K562 (cell line): ENCODE results near the gene UNC5C. TPM values are rescaled to one million over a fixed set of nuclear protein-coding genes. Genes with fewer than 3 reads are reported as not detected.

ENCODE experiments used
- NFIC ChIP-seq: fragments of 450-650 bp; IDR thresholded peaks from 2 replicates; pipeline ENCODE4 v1.6.1; 2017; ENCODE audit warnings: mild to moderate bottlenecking, inconsistent platforms
- PHB ChIP-seq: fragments of 250-450 bp; sonication (Bioruptor Pico); IDR thresholded peaks from 2 replicates; pipeline ENCODE4 v1.5.0; 2021
- SIN3B ChIP-seq: fragments of 450-650 bp; IDR thresholded peaks from 2 replicates; pipeline ENCODE4 v1.6.1; 2017; ENCODE audit warnings: low read depth, mild to moderate bottlenecking, moderate library complexity
- polyA plus RNA-seq, 8 experiments: library from polyadenylated mRNA; depleted of rRNA in 4 of 8; stranded (reverse) in 5 of 8; unstranded in 3 of 8; fragments of >200 nt; fragmentation: Nextera tagmentation in 2 of 8; fragmentation: Illumina TruSeq in 1 of 8; extraction: Ambion mirVana in 2 of 8; extraction: Trizol in 1 of 8; gene quantifications; 2 replicates each; pipeline versions ENCODE4 v1.2.1 to v1.2.3, GENCODE V29; 2011 to 2014; ENCODE audit warnings: inconsistent platforms in 1 of 8, missing spikeins in 1 of 8
- total RNA-seq, 7 experiments: library from RNA; depleted of rRNA in 6 of 7; stranded (reverse); fragments of >200 nt in 6 of 7; fragmentation: Illumina TruSeq in 2 of 7; extraction: Trizol in 2 of 7; gene quantifications; 2 replicates each; pipeline versions ENCODE4 v1.2.1 to v1.2.3, GENCODE V29; 2011 to 2021; ENCODE audit warnings: low replicate concordance in 1 of 7
- TF ChIP-seq, protein P1 (sequence below), 2 experiments: fragments of 450-650 bp; formaldehyde crosslinking in 1 of 2; IDR thresholded peaks; 2 replicates each; pipeline versions ENCODE4 v1.4.0 to v1.6.1; 2014 to 2020; ENCODE audit warnings: mild to moderate bottlenecking in 2 of 2, borderline replicate concordance in 1 of 2, low read depth in 1 of 2
- TF ChIP-seq, protein P2 (sequence below), 3 experiments: IDR thresholded peaks in 2 of 3; conservative IDR thresholded peaks in 1 of 3; 2 replicates each; pipeline ENCODE4 v1.5.1; 2011 to 2012; ENCODE audit warnings: low read length in 3 of 3, mild to moderate bottlenecking in 3 of 3, control low read depth in 2 of 3, improper control_type of control experiment in 1 of 3, inconsistent platforms in 1 of 3, low read depth in 1 of 3, mixed read lengths in 1 of 3, moderate library complexity in 1 of 3; ENCODE audit not compliant: insufficient read depth in 2 of 3

UNC5C gene
- total and polyA plus RNA-seq, 9 of the 15 experiments (the other 6 are each of a cell fraction or from before 2014, with no cell fraction given) = under 0.01 to 0.10 (median 0.03) TPM; not detected in 1

DNA sequence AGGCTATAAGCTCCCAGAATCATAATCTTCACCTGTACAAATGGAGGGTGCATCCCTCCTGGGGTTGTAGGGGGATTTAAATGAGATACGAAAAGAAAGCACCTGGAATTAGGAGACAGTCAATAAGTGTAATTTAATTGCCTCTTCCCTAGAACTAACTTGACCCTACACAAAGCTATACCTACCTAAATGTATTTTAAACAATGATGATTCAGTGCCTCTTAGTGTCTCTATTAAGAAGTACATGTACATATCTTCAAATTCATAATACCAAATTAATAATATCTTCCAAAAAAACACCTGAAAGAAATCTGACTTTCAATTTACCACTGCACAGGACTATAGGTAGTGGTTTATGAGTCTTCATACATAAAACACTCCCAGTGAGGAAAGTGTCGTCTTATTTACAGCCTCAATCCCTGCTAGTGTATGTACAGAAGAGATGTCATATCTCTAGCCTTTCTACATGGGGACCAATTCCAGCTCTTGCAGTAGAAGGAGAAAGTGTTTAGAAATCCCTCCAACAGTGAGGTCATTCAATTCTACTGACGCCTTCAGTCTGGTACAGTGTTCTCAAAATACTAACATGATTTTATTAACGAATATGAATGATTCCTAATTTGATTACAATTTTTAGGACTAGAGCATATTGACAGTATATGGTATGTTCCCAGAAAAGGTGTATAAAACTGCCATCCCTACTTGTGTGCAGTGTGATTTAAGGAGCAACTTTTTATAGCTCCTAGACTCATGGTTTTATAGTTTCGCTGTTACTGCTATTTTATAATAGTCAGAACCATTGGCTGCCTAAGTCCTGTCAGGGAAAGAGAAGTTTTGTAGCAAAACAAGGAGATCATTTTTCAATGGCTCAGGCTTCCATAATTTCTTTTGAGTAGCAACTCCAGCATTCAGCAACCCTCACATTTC is 282.7 kb downstream of the UNC5C start (continued):
- TF ChIP-seq, protein P1, sequence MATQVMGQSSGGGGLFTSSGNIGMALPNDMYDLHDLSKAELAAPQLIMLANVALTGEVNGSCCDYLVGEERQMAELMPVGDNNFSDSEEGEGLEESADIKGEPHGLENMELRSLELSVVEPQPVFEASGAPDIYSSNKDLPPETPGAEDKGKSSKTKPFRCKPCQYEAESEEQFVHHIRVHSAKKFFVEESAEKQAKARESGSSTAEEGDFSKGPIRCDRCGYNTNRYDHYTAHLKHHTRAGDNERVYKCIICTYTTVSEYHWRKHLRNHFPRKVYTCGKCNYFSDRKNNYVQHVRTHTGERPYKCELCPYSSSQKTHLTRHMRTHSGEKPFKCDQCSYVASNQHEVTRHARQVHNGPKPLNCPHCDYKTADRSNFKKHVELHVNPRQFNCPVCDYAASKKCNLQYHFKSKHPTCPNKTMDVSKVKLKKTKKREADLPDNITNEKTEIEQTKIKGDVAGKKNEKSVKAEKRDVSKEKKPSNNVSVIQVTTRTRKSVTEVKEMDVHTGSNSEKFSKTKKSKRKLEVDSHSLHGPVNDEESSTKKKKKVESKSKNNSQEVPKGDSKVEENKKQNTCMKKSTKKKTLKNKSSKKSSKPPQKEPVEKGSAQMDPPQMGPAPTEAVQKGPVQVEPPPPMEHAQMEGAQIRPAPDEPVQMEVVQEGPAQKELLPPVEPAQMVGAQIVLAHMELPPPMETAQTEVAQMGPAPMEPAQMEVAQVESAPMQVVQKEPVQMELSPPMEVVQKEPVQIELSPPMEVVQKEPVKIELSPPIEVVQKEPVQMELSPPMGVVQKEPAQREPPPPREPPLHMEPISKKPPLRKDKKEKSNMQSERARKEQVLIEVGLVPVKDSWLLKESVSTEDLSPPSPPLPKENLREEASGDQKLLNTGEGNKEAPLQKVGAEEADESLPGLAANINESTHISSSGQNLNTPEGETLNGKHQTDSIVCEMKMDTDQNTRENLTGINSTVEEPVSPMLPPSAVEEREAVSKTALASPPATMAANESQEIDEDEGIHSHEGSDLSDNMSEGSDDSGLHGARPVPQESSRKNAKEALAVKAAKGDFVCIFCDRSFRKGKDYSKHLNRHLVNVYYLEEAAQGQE (IDR thresholded peaks at IDR 0.05; ENCODE audit: borderline replicate concordance) = peak; percentile 46; the same call in 1 of the 2 replicates
- TF ChIP-seq, protein P1 (CRISPR knock-in tag; IDR thresholded peaks at IDR 0.05; ENCODE audit: low read depth) = no peak
- TF ChIP-seq PHB (CRISPR knock-in tag) (no peak), SIN3B (no peak), NFIC (no peak)
- TF ChIP-seq, protein P2, sequence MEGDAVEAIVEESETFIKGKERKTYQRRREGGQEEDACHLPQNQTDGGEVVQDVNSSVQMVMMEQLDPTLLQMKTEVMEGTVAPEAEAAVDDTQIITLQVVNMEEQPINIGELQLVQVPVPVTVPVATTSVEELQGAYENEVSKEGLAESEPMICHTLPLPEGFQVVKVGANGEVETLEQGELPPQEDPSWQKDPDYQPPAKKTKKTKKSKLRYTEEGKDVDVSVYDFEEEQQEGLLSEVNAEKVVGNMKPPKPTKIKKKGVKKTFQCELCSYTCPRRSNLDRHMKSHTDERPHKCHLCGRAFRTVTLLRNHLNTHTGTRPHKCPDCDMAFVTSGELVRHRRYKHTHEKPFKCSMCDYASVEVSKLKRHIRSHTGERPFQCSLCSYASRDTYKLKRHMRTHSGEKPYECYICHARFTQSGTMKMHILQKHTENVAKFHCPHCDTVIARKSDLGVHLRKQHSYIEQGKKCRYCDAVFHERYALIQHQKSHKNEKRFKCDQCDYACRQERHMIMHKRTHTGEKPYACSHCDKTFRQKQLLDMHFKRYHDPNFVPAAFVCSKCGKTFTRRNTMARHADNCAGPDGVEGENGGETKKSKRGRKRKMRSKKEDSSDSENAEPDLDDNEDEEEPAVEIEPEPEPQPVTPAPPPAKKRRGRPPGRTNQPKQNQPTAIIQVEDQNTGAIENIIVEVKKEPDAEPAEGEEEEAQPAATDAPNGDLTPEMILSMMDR (IDR thresholded peaks at IDR 0.05 in 2 of 3, conservative IDR thresholded peaks at IDR 0.05 in 1 of 3; ENCODE audit: insufficient read depth in 2 of 3, low read depth in 1 of 3, low read length in 3 of 3) = peak in 1 of 3 experiments; percentile 36; a peak in 2 of 6 replicates
